Breast epithelium (tissue), 3 donors: Measurements from ENCODE around the gene DAPK2.

Experiments
- POLR2A ChIP-seq: fragments of 450-650 bp; IDR thresholded peaks from one replicate; pipeline ENCODE4 v1.6.1; 2016; ENCODE audit warnings: antibody characterized with exemption, mild to moderate bottlenecking, moderate library complexity
- POLR2AphosphoS5 ChIP-seq, 3 donors: sonication (generic); formaldehyde crosslinking; IDR thresholded peaks; one replicate each; pipeline ENCODE4 v1.6.1; 2017; ENCODE audit warnings: antibody characterized with exemption in 3 of 3
- TF ChIP-seq, protein P1 (sequence below), 3 donors: fragments of 450-650 bp; IDR thresholded peaks; one replicate each; pipeline ENCODE4 v1.5.1; 2016 to 2017; ENCODE audit warnings: antibody characterized with exemption in 3 of 3, mild to moderate bottlenecking in 3 of 3, moderate library complexity in 3 of 3

DNA sequence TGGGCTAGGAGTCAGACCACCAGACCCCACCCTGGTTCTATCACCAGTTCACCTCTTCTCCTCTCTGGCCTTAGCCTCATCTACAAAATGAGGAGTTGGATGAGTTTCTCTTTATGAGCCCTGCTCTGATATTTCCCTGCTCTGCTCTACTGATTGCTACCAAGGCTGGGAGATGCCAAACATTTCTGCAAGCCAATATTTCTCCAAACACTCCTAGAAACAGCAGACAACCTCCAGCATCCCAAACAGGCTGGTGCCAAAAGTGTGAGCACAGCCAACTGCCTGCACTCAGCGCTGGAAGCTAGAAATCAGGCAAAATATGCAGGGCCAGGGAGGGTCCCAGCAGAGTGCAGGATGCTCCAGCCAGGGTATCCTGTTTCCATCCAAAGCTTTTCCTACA is 10.8 kb downstream of the DAPK2 start:
- TF ChIP-seq POLR2A (no peak), POLR2AphosphoS5 (IDR thresholded peaks at IDR 0.05) (no peak)
- TF ChIP-seq, protein P1, sequence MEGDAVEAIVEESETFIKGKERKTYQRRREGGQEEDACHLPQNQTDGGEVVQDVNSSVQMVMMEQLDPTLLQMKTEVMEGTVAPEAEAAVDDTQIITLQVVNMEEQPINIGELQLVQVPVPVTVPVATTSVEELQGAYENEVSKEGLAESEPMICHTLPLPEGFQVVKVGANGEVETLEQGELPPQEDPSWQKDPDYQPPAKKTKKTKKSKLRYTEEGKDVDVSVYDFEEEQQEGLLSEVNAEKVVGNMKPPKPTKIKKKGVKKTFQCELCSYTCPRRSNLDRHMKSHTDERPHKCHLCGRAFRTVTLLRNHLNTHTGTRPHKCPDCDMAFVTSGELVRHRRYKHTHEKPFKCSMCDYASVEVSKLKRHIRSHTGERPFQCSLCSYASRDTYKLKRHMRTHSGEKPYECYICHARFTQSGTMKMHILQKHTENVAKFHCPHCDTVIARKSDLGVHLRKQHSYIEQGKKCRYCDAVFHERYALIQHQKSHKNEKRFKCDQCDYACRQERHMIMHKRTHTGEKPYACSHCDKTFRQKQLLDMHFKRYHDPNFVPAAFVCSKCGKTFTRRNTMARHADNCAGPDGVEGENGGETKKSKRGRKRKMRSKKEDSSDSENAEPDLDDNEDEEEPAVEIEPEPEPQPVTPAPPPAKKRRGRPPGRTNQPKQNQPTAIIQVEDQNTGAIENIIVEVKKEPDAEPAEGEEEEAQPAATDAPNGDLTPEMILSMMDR (IDR thresholded peaks at IDR 0.05): no peak
